Left lobe of liver (tissue), 2 donors: Measurements from ENCODE around the gene SYT5. TPM values are rescaled to one million over a fixed set of nuclear protein-coding genes. Genes with fewer than 3 reads are reported as not detected.
"Not testable (repeated sequence)": the region's sequence is repeated elsewhere in the genome, so short reads cannot be mapped to it uniquely, and the experiment has no call there.

ENCODE experiments used
- ATAC-seq: fragments of 200-7000 bp; cut with Tn5 transposase; one replicate; pipeline ENCODE4 v1.9.1; 2020; ENCODE audit warnings: mild to moderate bottlenecking, moderate library complexity
- DNase-seq: peaks from one replicate; pipeline ENCODE4 v3.0.0-alpha.2; 2020; ENCODE audit warnings: low spot score
- total RNA-seq: library from RNA; stranded (reverse); gene quantifications from one replicate; pipeline ENCODE4 v1.2.1, GENCODE V29; 2021
- donor health status: DM: no; HTN: no; CAD: no; lungs with moderate emphysema.
- donor health status: DM: no; HTN: yes; CAD: no.

Gene SYT5
- total RNA-seq, 1 donor from 2014 or later, result 0.20 TPM

- not testable (repeated sequence) for ATAC-seq, DNase-seq
These were observed 7.8 kb downstream of the SYT5 start for GRCh38 chr19:55172318-55172717.

GRCh38 chr19:55171440-55171839 lies 8.6 kb downstream of the SYT5 start:
- DNase-seq, result no peak
- no peak for ATAC-seq

DNA sequence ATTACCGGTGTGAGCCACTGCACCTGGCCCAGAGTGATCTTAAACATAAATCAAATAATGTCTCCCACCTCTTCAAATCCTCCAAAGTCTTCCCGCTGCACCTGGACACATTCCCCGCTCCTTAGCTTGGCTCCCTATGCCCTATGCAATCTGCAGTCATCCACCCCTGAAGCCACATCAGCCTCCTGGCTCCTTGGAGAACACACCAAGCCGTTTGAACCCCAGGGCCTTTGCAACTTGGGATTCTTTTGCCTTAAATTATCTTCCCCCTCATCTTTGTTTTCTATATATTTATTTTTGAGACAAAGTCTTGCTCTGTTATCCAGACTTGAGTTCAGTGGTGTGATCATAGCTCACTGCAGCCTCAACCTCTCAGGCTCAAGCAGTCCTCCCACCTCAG lies 11.0 kb downstream of the SYT5 start:
- ATAC-seq (no peak), DNase-seq (no peak)

DNA sequence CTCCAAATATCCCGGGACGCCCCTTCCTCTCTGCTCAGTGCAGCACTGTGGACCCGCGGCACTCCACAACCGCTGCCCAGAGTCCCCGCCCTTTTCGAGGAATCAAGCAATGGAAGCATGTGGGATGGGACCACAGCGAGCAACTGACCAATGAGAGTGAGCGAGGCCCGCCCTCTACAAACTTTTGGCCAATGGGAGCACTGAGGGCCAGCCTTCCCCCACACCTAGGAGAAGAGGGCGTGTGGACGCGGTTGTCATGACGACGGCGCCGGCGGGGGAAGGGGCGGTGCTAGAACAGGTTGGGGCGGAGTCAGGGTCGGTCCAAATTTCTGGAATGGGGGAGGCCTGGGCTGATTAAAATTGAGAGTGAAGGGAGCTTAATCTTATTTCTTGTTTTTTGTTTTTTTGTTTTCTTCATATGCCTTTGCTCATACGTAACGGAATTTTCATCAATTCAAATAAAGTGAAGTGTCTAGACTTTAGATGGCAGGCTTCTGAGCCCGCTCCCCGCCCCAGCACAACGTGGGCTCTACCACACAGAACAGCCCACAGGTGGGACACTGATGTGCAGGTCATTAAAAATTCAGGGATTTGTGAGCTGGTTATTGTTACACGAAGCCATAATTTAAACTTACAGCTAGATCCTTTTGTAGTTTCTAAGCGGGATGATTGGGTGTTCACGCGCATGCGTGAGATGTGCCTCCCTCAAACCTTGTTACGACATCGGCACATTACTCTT lies 13.4 kb downstream of the SYT5 start, which contains the start of gene DNAAF3:
Gene DNAAF3 (minus strand): TSS at position 84 of the 739 bp plus-strand sequence. CDS start 200 bp downstream, outside the sequence.
- ATAC-seq (peak; percentile 96), DNase-seq (peak; percentile 86)

- peak; percentile 62 for ATAC-seq
These were observed 14.0 kb downstream of the SYT5 start for GRCh38 chr19:55165952-55166529.

GRCh38 chr19:55161571-55162322 lies 18.3 kb downstream of the SYT5 start:
- ATAC-seq, result no peak

More at GRCh38 chr19:55165952-55166529, 14.0 kb downstream of the SYT5 start:
- DNase-seq, result no peak

DNA sequence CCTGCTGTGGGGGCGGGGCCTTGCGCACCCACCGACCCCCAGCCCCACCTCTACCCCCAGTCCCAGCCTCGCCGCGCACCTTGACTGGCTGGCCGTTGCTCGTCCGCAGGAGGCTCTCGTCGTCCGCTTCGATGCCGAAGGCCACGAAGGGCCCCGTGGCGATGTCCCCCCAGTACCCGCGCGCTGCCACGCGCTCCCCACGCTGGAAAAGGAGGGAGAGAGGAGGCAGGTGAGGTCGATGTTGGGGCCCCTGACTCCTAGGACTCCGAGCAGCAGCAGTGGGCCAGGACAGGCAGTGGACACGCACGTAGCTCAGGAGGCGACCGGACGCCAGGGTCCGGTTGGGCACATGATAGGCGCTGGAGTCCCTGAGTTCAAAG lies 19.1 kb downstream of the SYT5 start:
- ATAC-seq (no peak), DNase-seq (no peak)

More at GRCh38 chr19:55161571-55162322, 18.3 kb downstream of the SYT5 start:
- DNase-seq, result no peak

- peak; percentile 95 for ATAC-seq
These were observed 19.7 kb downstream of the SYT5 start for GRCh38 chr19:55160128-55160985.

GRCh38 chr19:55158848-55159749 lies 21.0 kb downstream of the SYT5 start:
- no peak for DNase-seq
- ATAC-seq, result no peak

More at GRCh38 chr19:55160128-55160985, 19.7 kb downstream of the SYT5 start:
- peak; percentile 73 for DNase-seq

DNA sequence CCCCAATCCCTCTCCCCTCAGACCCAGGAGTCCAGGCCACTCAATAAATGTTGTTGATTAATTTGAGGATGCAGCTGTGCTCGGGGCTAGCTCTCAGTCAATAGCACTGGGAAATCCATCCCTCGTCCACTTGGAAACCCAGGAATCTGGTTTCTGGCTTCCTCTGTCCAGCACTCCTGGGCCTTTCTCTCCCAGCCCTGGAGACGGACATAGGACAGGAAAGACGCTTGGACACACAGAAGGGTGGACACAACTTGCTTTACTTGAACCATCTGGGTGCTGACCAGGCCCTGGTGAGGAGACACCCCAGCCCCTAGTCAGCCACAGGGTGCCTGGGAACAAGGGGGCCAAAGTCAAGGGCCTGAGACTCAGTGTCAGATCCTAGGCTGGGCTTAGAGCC lies 21.7 kb downstream of the SYT5 start:
- no peak for ATAC-seq

DNA sequence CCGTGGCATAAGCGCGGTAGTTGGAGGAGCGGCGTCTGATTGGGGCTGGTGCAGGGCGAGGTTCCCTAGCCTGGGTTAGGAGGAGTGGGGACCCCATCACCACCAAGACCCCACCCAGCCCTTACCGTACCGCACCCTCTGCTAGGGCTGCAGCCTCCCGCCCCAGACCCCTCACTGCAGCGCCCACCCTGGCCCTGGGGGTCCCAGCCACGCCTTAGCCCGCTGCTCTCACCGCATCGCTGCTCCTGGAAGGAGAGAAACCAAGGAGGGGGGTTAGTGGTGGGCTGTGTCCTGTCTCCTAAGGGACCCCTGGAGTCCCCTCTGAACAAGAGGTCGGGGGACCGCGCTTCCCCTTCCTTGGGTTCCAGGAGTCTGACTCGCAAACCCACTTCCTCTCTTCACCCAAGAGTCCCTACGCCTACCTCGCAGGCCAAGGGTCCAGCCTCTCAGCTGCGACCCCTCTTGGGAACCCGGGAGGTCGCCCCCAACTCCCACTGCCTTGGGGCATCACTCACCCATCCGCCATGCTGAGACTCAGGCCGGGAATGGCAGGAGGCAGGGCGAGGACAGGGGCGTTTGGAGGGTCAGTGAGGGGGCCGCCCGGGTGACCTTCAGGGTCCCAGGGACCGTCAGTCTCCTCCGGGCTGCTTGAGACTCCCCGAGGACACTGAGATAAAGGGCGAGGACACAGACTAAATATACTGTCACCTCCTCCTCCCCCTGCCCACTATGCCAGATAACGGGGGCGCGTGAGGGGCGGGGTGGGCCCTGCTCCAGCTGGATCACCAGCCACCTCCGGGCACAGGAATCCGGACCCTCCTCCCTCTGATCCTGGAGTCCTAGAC lies 22.8 kb downstream of the SYT5 start, which contains the start of gene TNNI3:
Gene TNNI3 (minus strand): TSS at position 669 of the 845 bp plus-strand sequence. CDS start 143 bp downstream, at position 526.
- ATAC-seq, result no peak
- no peak for DNase-seq

More for the DNA sequence above, 21.7 kb downstream of the SYT5 start:
- no peak for DNase-seq

DNA sequence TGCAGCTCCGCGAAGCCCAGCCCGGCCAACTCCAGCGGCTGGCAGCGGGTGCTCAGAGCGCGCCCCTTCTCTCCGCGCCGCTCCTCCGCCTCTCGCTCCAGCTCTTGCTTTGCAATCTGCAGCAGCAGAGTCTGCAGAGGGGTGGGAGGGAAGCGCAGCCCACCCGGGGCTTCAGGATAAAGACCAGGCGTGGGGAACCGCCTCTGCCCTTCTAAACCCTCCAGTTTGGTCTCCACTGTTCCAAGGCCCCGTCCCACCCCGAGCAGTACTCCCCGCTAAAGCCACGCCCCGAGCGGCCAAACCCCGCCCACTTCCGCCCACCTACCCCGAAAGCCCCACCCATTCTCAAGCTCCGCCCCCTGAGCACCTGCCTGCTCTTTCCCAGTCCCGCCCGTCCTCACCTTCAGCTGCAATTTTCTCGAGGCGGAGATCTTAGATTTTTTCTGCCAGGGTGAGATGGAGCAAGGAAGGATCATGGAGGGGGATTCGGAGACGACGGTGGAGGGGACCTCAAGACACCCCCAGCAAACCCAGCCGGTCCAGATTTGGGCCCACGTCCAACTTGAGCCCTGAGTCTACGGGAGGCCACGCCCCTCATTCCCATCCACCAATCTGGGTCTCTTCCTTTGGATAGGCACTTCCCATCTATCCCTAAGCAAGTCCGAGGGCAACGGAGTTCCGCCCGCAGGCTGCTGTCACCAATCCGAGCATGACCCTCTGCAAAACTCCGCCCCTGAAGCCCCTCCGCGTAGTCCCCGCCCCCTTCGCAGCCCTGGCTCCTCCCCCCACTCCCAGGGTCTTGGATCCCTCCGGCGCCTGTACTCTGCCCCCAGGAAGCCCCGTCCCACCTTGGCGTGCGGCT lies 23.7 kb downstream of the SYT5 start:
- DNase-seq (no peak), ATAC-seq (no peak)

DNA sequence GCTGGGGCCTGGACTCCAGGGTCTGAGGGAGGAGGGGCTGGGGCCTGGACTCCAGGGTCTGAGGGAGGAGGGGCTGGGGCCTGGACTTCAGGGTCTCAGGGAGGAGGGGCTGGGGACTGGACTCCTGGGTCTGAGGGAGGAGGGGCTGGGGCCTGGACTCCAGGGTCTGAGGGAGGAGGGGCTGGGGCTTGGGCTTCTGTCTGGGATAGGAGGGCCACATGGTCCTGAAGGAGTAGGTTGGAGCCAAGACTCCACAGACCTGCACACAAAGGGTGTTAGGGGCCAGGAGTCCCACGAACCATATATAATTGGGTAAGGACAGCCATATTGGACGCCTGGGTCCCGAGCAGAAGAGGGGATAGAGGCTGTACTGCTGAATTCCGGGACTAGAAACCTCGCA lies 24.3 kb downstream of the SYT5 start:
- not testable (repeated sequence) for DNase-seq

DNA sequence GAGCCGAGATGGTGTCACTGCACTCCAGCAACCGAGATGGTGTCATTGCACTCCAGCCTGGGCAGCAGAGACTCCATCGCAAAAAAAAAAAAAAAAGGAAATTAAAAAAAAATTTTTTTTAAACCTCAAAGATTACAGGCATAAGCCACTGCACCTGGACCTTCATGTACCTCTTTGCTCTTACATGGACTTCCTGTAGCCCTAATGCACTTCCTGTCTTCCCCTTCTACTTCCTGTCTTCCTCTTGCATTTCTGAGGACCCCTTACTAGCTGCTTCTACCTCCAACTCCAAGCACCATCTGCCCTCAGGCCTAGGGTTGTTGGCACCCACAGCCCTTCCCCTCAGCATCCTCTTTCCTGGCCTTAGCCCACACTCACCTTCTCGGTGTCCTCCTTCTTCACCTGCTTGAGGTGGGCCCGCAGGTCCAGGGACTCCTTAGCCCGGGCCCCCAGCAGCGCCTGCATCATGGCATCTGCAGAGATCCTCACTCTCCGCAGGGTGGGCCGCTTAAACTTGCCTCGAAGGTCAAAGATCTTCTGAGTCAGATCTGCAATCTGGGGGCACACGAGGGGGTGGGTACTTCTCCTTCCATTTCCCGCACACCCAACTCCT lies 26.3 kb downstream of the SYT5 start:
- ATAC-seq, result no peak

More for the DNA sequence above, 24.3 kb downstream of the SYT5 start:
- not testable (repeated sequence) for ATAC-seq

DNA sequence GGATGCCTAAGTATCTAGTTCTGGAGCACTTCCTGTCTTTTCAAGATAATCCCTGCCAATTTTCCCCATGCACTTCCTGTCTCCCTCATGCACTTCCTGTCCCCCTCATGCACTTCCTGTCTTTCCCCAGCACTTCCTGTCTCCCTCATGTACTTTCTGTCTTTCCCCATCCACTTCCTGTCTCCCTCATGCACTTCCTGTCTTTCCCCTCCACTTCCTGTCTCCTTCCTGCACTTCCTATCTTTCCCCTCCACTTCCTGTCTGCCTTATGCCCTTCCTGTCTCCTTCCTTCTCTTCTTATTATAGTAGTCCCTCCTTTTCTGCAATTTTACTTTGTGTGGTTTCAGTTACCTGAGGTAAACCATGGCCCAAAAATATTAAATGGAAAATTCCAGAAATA lies 28.1 kb downstream of the SYT5 start:
- no peak for DNase-seq

More for the DNA sequence above, 26.3 kb downstream of the SYT5 start:
- no peak for DNase-seq

GRCh38 chr19:55149078-55150003 lies 30.7 kb downstream of the SYT5 start, which contains the start of gene TNNT1:
Gene TNNT1 (minus strand): TSS chr19:55149206. CDS start chr19:55147157, 2,049 bp downstream.
- DNase-seq, result no peak
- no peak for ATAC-seq

More for the DNA sequence above, 28.1 kb downstream of the SYT5 start:
- ATAC-seq, result no peak
